NOMO-1 treated with DMSO at 0.1 percent for 48 hours (cell line): ENCODE results near the gene ZNF782.
"Not testable (repeated sequence)": the region's sequence is repeated elsewhere in the genome, so short reads cannot be mapped to it uniquely, and the experiment has no call there.

Source experiments
- DNase-seq: peaks from one replicate; lab custom pipeline; 2025; ENCODE audit not compliant: unreplicated experiment; lab: John Stamatoyannopoulos, UW

Gene ZNF782

GRCh38 chr9:96853781-96854650, at the start of gene ZNF782:
TSS of gene ZNF782 (minus strand) at chr9:96854514. CDS start at chr9:96851961, 2,553 bp downstream.
- DNase-seq, result peak; percentile 93

GRCh38 chr9:96900010-96900409, 45.7 kb upstream of the ZNF782 start:
- DNase-seq, result not testable (repeated sequence)

GRCh38 chr9:96892131-96892530, 37.8 kb upstream of the ZNF782 start:
- DNase-seq, result no peak

DNA sequence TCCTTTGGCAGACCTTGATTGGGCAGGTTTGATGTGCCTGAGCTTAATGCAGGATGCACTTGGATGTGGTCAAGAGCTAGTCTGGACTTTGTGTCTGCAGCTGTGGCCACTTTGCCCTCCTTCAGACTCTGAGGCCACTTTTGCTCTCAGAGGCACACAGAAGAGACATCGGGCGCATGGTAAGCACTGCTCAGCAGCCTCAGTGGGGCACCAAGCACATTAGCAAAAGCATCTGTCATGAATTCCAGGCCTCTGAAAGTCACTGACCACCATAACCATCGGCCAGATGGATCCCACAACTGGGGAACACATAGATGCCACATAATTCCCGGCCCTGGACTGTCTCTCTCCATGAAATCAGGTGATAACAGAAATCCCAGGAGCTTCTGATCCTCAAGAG, 34.3 kb upstream of the ZNF782 start:
- DNase-seq, result no peak

GRCh38 chr9:96885424-96885823, 31.1 kb upstream of the ZNF782 start:
- DNase-seq, result no peak

DNA sequence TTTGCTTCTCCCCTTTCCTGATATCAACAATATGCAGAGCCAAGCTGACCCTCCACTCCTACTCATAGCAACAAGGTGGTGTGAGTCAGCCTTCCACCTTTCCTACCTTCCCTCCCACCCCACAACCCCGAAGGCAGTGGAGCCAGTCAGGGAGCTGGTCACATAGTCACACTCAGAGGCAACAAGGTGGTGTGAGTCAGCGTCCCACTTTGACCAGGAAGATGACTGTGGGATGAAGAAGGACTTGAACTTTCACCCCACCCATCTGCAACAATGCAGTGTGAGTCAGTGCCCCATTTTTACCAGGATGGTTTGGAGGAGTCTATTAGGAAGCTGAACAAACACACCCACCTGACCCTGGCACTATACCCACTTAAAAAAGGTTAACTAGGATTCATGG, 30.1 kb upstream of the ZNF782 start:
- DNase-seq, result no peak

- DNase-seq, result no peak
Observed at GRCh38 chr9:96883922-96884321, 29.6 kb upstream of the ZNF782 start.

- no peak for DNase-seq
Observed at GRCh38 chr9:96877269-96877668, 23.0 kb upstream of the ZNF782 start.

DNA sequence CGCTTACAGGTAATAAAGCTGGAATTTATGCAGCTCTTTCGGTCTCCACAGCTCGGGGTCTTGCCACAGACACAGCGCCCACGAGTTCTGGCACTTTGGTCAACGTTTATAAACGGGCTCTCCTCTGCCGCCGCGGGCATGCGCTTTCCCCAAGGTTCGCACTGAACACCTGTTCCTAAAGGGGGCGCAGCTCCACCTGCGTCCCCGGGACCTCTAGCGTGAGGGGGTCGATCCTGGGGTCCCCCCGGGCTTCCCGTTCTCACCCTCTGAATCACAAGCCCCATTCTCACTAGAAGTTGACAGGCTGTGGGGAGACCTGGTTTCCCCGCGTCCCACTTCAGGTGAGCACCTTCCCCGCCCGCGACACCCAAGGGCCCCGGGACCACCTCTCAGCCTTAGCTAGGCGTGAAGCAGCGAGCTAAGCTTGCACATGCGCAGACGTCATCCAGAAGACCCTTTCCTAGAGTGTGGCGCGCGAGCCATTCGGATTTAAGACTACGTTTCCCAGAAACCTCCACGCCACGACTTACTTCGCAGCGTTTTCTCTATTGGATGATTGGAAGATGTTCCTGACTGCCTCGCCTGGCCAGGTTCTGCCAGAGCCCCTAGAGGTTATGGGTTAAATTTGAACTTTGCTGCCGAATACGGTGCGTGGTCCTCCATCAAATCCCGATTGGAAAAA, 21.3 kb upstream of the ZNF782 start:
- peak; percentile 84 for DNase-seq

DNA sequence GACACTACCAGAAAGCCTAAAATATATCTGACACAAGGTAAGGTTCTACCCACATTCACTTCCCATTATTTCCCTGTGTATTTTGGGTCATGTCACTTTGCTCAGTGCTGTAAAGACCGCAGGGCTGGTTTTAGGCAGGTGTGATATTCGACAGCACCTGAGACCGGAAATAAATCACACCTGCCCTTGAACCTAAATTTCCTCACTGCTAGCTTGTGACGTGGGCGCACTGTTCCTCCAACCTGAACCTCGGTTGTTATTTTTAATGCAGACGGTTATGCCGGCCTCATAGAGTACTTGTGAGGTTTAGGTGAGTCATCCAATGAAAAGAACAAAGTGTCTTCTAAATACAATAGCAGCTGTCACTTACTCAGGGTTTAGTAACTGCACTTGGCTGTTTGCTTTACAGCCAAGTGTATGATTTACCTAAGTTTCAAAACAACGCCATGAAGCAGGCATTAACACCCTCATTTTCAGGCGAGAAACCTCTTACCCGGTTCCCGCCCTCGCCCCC, 20.7 kb upstream of the ZNF782 start:
- peak; percentile 47 for DNase-seq

DNA sequence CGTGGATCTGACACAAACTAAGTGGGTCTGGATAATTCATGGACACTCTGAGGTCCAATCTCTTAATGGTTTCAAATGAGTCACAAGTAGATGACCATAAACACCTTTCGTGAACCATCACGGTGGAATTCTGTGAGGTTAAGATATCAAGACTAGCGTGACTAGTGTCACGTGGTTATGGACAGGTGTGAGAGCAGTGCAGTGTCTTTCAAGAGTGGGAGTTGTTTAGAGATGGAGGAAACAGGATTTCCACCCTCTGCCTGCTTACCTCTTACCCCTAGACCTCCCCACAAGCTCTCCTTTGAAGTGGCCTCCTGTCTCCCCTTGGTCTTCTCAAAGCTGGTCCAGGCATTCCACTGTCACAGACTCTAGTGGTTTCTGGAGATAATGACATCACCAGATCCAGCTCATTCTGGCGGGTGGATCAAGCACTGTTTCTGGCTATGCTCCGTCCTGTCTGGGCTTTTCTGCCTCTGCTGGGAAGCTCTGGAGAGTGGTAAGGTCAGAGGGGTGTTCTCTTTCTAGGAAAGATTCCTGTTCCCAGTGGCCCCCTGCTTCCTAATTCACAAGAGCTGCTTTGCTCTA, 20.0 kb upstream of the ZNF782 start:
- DNase-seq, result no peak

DNA sequence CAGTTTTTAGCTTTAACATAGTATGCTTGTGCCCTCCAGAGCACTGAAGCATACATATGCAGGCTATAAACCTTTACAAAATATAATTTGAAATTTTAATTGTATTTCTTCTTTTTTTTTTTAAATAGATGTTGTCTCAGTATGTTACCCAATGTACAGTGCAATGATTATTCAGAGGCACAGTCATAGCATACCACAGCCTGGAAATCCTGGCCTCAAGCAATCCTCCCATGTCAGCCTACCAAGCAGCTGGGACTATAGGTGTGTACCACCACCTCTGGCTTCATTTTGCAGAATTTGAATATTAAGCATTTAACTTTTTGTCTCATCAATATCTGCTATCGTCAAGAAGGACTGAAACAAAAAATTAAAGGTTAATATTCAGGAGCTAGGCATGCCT, 16.9 kb upstream of the ZNF782 start:
- DNase-seq, result no peak

DNA sequence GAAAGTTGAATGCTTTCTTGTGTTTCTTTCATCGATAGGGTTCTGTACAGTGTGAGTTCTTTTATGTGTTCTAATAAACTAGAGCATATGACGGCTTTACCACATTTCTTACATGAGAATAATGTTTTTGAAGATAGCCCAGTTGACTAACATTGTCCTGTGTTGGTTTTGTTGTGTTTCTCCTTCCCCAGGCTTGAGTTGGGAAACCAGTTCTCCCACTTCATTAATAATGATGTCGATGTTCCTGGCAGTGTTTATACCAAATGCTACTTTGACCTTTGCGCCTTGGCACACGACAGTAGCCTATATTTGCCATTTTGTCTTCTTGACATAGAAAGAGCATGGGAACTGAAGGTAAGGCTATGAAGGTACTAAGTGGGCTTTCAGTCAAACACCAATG, 14.4 kb upstream of the ZNF782 start:
- DNase-seq, result no peak

DNA sequence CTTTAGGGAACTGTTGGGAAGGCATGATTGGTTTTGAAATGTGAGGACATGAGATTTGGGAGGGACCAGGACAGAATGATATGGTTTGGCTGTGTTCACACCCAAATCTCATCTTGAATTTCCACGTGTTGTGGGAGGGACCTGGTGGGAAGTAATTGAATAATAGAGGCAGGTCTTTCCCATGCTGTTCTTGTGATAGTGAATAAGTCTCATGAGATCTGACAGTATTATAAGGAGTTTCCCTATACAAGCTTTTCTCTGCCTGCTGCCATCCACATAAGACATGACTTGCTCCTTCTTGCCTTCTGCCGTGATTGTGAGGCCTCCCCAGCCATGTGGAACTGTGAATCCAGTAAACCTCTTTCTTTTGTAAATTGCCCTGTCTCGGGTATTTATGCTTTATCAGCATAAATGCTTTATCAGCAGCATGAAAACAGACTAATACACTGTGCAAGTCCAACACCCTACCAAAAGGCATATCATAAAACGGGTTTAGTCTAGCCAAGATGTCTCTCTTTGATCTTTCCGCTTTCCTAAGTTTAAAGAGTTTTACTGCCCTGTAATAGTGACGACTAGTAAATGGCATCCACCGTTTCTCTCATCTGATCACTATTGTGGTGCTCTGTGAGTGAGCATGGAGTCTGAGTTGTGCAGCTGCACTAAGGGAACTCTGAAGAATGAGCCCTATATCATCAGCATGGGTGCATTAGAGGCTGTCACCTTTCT, 12.9 kb upstream of the ZNF782 start:
- DNase-seq, result no peak

GRCh38 chr9:96865240-96865639, 10.9 kb upstream of the ZNF782 start:
- DNase-seq, result not testable (repeated sequence)

- DNase-seq, result no peak
Observed at GRCh38 chr9:96859461-96860198, 5.3 kb upstream of the ZNF782 start.

GRCh38 chr9:96858670-96859069, 4.4 kb upstream of the ZNF782 start:
- no peak for DNase-seq

- DNase-seq, result no peak
Observed at GRCh38 chr9:96858018-96858573, 3.8 kb upstream of the ZNF782 start.

- peak; percentile 67 for DNase-seq
Observed at GRCh38 chr9:96856363-96857286, 2.3 kb upstream of the ZNF782 start.
